Measurements from ENCODE around the gene BRWD1.

GRCh38 chr21:39155578-39155977, 157.9 kb downstream of the BRWD1 start:
- TF ChIP-seq CTCF (IDR thresholded peaks at IDR 0.05) (no peak), POLR2A (IDR thresholded peaks at IDR 0.05) (no peak)
